DOHH2 (cell line): ENCODE results near the gene EXOSC5.

Experiments used
- H3F3A ChIP-seq: fragments of 200-600 bp; sonication (generic), shearing (Covaris generic); 2 replicates; pipeline ENCODE4 v1.6.0; 2016; ENCODE audit warnings: antibody characterized with exemption, mild to moderate bottlenecking; ENCODE audit not compliant: control insufficient read depth, insufficient read depth
- H3K27ac ChIP-seq: fragments of 200-600 bp; sonication (generic); 2 replicates; pipeline ENCODE4 v1.5.1; 2014; ENCODE audit warnings: low read depth, mild to moderate bottlenecking, low read length, moderate library complexity
- H3K27me3 ChIP-seq: fragments of 200-600 bp; sonication (generic); 2 replicates; pipeline ENCODE4 v1.6.1; 2014; ENCODE audit warnings: mild to moderate bottlenecking, low read length, mixed read lengths; ENCODE audit not compliant: control insufficient read depth
- H3K36me3 ChIP-seq: fragments of 200-600 bp; sonication (generic); 2 replicates; pipeline ENCODE4 v1.6.1; 2014; ENCODE audit warnings: mild to moderate bottlenecking, low read length, moderate library complexity, mixed read lengths; ENCODE audit not compliant: control insufficient read depth
- H3K4me1 ChIP-seq: fragments of 200-600 bp; sonication (generic); 2 replicates; pipeline ENCODE4 v1.6.1; 2014; ENCODE audit warnings: mild to moderate bottlenecking, low read length, mixed read lengths; ENCODE audit not compliant: control insufficient read depth
- H3K4me2 ChIP-seq: fragments of 200-600 bp; sonication (generic); 2 replicates; pipeline ENCODE4 v1.6.0; 2014; ENCODE audit warnings: mild to moderate bottlenecking, low read length, moderate library complexity
- H3K4me3 ChIP-seq: fragments of 200-600 bp; sonication (generic); 2 replicates; pipeline ENCODE4 v1.5.1; 2014; ENCODE audit warnings: mild to moderate bottlenecking, low read length, mixed read lengths
- H3K79me2 ChIP-seq: fragments of 200-600 bp; sonication (generic); 2 replicates; pipeline ENCODE4 v1.6.1; 2014; ENCODE audit warnings: mild to moderate bottlenecking, low read length, mixed read lengths; ENCODE audit not compliant: control insufficient read depth
- H3K9me2 ChIP-seq: fragments of 200-600 bp; sonication (generic); replicated peaks from 2 replicates; pipeline ENCODE4 v1.6.1; 2014; ENCODE audit warnings: mild to moderate bottlenecking, low read length, mixed read lengths; ENCODE audit not compliant: control insufficient read depth
- H3K9me3 ChIP-seq: fragments of 200-600 bp; sonication (generic); 2 replicates; pipeline ENCODE4 v1.6.1; 2014; ENCODE audit warnings: antibody characterized with exemption, low read length, mixed read lengths; ENCODE audit not compliant: control insufficient read depth, insufficient read depth
- H4K20me1 ChIP-seq: fragments of 200-600 bp; sonication (generic); 2 replicates; pipeline ENCODE4 v1.6.0; 2014; ENCODE audit warnings: low read depth, mild to moderate bottlenecking, antibody characterized with exemption, low read length, moderate library complexity; ENCODE audit not compliant: control insufficient read depth, insufficient read depth
- EZH2phosphoT487 ChIP-seq: fragments of 200-600 bp; sonication (generic); IDR thresholded peaks from 2 replicates; pipeline ENCODE4 v1.6.1; 2017; ENCODE audit warnings: borderline replicate concordance, mild to moderate bottlenecking, antibody characterized with exemption, low read length, moderate library complexity, mixed read lengths
- TF ChIP-seq, protein P1 (sequence below): fragments of 200-600 bp; sonication (generic); IDR thresholded peaks from one replicate; pipeline ENCODE4 v1.5.1; 2014; ENCODE audit warnings: antibody characterized with exemption, mild to moderate bottlenecking, low read depth, low read length; ENCODE audit not compliant: poor library complexity, severe bottlenecking

Gene EXOSC5

DNA sequence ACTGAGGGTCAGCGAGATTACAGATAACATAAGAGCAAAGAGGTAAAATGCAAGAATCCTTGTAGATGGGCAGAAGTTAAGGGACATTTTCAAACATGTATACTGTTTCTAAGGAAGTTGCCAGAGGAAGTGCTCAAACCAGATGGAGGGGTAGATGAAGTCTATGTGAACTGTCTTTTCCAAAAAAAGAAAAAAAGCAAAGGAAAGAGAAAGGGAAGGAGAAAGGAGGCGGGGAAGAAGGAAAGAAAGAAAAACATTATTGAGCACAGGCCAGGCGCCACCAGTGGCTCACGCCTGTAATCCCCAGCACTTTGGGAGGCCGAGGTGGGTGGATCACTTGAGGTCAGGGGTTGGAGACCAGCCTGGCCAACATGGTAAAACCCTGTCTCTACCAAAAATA lies 37.3 kb upstream of the EXOSC5 start:
- H3K27ac ChIP-seq: no peak overlapping the region
- peaks cover 7% of the 10 kb centered on the region for H3K4me1 ChIP-seq
- H3K9me2 ChIP-seq: no peaks in the 10 kb centered on the region
- H3K4me3 ChIP-seq: no peak overlapping the region
- TF ChIP-seq, protein P1, sequence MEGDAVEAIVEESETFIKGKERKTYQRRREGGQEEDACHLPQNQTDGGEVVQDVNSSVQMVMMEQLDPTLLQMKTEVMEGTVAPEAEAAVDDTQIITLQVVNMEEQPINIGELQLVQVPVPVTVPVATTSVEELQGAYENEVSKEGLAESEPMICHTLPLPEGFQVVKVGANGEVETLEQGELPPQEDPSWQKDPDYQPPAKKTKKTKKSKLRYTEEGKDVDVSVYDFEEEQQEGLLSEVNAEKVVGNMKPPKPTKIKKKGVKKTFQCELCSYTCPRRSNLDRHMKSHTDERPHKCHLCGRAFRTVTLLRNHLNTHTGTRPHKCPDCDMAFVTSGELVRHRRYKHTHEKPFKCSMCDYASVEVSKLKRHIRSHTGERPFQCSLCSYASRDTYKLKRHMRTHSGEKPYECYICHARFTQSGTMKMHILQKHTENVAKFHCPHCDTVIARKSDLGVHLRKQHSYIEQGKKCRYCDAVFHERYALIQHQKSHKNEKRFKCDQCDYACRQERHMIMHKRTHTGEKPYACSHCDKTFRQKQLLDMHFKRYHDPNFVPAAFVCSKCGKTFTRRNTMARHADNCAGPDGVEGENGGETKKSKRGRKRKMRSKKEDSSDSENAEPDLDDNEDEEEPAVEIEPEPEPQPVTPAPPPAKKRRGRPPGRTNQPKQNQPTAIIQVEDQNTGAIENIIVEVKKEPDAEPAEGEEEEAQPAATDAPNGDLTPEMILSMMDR: no peak
- no peaks in the 10 kb centered on the region for H3K27me3 ChIP-seq
- H3K4me2 ChIP-seq: no peak overlapping the region
- H3K9me3 ChIP-seq: no peaks in the 10 kb centered on the region
- no peaks in the 10 kb centered on the region for H4K20me1 ChIP-seq
- no peaks in the 10 kb centered on the region for H3F3A ChIP-seq
- H3K79me2 ChIP-seq: peaks cover 24% of the 10 kb centered on the region
- peaks cover 40% of the 10 kb centered on the region for H3K36me3 ChIP-seq

DNA sequence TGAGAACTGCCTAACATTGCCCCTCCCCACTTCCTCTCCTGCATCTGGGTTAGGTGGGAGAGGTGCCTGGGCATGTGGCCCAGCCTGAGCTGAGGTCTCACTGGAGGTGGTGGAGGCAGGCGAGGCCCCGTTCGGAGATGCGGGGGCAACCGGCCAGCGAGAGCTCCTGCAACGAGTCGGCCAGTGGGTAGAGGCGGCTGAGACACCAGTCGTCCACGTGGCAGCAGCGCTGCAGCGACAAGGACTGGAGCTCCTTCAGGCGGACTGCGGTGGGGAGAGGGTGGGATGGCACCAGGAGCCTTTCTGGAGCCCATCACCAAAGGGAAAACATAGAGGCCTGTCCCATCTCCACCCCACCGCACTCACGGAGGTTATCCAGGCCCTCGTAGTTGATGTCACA lies 36.0 kb upstream of the EXOSC5 start:
- H4K20me1 ChIP-seq: no peaks in the 10 kb centered on the region
- no peaks in the 10 kb centered on the region for H3K27me3 ChIP-seq
- H3K36me3 ChIP-seq: peaks cover 40% of the 10 kb centered on the region
- H3K4me3 ChIP-seq: no peak overlapping the region
- H3K9me2 ChIP-seq: no peaks in the 10 kb centered on the region
- H3K4me1 ChIP-seq: peaks cover 6% of the 10 kb centered on the region
- no peak overlapping the region for H3K27ac ChIP-seq
- no peak overlapping the region for H3K4me2 ChIP-seq
- H3F3A ChIP-seq: no peaks in the 10 kb centered on the region
- peaks cover 11% of the 10 kb centered on the region for H3K79me2 ChIP-seq
- TF ChIP-seq, protein P1: no peak
- no peak for TF ChIP-seq EZH2phosphoT487
- H3K9me3 ChIP-seq: no peaks in the 10 kb centered on the region

DNA sequence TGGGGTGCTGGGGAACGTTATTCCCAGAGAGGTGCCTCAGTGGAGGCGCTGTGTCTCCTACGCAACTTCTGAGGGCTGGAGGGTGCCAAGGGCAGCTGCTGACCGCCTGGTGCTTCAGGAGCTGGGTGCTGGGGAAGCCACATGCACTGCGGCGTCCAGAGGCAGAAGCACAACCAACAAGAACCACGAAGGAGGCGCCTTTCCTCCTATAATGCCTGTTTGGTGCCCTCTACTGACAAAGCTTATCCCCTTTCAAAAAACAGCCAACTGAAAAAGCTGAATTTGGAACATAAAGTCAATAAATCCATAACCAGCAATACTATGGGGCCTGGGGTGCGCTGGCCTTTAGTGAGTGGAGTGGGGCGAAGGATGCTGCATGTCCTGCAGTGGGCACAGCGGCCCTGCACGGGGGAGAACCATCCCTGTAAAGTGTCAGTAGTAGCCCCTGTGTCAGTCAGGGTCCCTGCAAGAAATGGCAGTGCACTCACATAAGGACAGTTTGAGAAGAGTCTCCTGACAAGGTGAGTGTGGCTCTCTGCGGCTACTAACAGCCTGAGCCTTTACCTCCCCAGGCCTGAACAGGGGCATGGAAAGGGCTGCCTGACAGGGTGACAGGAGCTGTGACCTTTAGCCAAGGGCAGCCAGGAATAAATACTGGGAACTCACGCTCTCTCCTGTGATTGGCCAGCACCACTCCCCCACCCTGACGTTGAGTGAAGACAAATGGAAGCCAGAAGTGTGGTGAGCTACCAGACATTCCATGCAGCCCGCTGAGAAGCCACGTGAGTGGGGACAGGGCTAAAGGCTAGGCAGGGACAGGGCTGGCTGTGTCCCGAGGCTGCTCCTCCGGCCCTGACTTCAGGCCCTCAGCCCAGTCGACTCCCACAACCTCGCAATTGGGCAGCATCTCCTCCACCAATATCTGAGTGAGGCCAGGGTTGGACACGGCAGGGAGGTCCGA lies 34.5 kb upstream of the EXOSC5 start:
- H3K4me3 ChIP-seq: no peak overlapping the region
- no peak for TF ChIP-seq EZH2phosphoT487
- TF ChIP-seq, protein P1: peak; percentile 44
- H3K36me3 ChIP-seq: peaks cover 34% of the 10 kb centered on the region
- H3K9me2 ChIP-seq: no peaks in the 10 kb centered on the region
- H3K79me2 ChIP-seq: 0 out of 2 replicates have a peak, but pooled peaks cover 3% of the 10 kb centered on the region
- H3K27ac ChIP-seq: no peak overlapping the region
- no peaks in the 10 kb centered on the region for H4K20me1 ChIP-seq
- no peaks in the 10 kb centered on the region for H3F3A ChIP-seq
- no peaks in the 10 kb centered on the region for H3K27me3 ChIP-seq
- H3K4me1 ChIP-seq: peaks cover 17% of the 10 kb centered on the region
- no peak overlapping the region for H3K4me2 ChIP-seq
- H3K9me3 ChIP-seq: no peaks in the 10 kb centered on the region
